HG02623 (cell line): Measurements from ENCODE around the gene COL28A1.
"Not testable (repeated sequence)": the region's sequence is repeated elsewhere in the genome, so short reads cannot be mapped to it uniquely, and the experiment has no call there.

Experiments used
- ATAC-seq: cut with Tn5 transposase; IDR thresholded peaks from one replicate; pipeline ENCODE4 v1.9.1; 2021; ENCODE audit warnings: moderate library complexity; ENCODE audit not compliant: unreplicated experiment

Gene COL28A1

DNA sequence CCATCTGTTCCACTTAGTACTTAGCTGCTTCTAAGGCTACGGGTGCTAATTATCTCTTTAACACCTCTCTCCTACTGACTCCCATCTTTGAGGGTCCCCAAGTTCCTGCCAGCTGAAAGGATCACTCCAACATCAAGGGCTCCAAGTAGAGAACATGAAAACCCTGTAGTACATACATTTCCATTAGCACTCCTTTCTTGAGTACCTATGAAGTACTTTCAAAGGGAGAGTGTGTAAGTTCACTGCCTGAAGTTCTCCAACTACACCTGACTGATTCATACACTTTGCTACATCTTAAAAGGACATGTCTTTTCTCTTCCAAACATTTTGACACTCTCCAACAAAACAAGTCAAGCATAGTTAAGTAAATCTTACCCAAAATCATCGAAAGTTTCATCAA, 113.8 kb downstream of the COL28A1 start:
- no peak for ATAC-seq

DNA sequence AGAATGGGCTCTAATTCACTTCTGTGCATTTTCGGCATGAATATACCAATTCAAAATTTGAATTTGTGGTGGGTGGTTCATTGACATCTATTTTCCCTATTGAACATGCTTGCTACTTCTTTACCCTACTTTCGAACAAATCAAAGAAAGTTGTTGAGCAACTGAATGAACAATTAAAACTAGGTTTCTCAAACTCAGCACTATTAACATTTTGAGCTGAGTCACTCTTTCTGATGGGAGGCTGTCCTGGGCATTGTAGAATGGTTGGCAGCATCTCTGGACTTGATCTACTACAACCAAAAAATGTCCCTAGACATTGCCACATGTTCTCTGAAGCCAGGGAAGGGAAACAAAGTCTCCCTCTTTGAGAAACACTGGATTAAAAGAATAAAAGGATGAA, 116.7 kb downstream of the COL28A1 start:
- no peak for ATAC-seq

DNA sequence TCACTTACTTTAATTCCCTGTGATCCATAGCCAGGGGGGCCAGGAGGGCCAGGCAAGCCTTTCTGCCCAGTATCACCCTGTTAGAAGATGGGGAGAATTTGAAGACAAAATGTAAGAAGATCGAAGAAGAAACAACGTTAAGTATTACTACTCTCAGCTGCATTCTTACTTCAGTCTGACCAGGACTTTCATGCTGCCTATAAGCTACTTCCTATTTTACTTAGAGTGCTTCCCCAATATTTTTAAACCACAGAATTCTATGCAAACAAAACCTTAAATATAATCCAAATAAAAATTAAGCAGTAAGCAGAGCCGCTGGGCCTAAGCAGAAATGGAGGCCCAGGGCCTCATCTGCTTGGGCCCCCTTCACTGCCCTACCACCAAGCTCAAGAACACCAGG, 117.8 kb downstream of the COL28A1 start:
- ATAC-seq, result no peak

DNA sequence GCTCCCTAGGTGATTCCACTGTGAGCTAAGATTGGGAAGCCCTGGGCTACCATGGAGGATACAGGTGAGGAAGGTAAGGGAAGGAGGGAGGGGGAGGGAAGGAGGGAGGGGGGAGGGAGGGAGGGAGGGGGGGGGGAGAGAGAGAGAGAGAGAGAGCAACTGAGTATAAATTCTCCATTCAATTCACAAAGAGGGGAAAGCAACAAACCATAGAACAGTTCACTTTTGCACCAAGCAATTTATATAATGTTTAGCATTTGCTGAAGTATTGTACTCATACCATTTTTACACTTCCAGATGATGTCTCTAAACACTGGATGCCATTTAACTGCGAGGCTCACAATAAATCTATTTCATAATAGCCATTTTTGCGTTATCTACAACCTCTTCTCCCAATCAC, 118.3 kb downstream of the COL28A1 start:
- no peak for ATAC-seq

DNA sequence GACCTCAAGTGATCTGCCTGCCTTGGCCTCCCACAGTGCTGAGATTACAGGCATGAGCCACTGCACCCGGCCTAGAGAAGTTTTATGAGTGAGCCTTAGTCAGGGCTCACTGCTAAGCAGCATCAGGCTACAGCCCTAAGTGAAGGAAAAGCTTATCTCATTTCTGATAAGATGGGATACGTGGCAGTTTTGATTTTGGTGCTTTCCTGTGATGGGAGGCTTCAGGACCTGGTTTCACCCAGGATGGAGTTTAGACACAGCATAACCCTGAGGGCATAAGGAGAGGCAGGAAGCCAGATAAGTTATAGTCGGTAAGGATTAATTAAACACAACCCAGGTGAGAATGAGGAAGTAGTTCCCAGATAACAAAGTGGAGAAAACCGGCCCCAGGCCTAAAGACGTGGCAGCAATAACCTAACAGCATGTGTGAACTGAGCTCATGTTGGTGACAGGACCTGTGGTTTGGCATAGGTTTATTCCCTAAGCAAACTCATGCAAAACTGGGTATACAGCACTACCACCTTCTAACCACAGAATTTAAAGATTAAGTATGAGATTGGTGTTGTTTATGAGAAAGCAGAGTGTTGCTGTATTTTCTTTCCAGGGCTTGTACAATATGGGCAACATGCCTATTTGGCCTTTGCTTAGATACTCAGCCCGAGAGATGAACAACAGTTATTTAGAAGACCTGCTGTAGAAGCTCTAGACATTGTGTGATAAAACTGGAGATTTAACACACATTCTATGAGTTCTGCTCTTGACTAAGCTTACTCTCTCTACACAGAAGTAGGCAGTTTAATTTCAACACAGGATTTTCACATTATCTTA, 119.4 kb downstream of the COL28A1 start:
- ATAC-seq, result no peak

DNA sequence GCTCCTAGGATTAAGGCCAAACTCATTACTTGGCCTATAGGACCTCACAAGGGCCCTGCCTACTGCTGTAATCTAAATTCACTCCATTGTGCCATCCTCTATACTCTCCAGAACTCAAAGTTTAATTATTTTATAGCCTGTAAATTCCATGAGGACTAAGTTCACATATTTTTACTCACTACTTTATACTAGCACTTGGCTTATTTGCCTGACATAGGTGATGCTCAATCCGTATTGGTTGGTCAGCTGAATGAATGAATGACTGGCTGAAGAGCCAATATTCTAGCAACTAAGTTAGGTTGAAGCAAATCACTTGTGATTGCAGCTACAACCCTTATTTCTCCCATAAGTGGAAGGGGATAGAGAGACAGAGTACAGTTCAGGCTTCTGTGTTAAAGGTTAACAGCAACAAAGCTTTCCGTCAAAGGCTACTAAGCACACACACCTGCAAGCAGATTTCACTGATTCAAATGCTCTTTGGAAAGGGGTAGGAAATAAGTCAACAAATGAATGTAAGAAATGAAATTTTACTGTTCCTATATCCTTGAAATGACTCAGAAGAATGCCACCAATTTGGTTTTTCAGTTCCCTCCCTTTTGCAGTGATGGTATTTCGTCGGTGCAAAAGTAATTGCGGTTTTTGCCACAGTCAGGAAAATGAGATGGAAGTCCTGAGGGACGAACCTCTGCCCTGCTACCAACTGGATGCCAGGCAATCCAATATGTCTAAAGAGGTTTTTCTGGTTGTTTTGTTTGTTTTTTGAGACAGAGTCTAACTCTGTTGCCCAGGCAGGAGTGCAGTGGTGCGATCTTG, 120.7 kb downstream of the COL28A1 start:
- ATAC-seq, result no peak

DNA sequence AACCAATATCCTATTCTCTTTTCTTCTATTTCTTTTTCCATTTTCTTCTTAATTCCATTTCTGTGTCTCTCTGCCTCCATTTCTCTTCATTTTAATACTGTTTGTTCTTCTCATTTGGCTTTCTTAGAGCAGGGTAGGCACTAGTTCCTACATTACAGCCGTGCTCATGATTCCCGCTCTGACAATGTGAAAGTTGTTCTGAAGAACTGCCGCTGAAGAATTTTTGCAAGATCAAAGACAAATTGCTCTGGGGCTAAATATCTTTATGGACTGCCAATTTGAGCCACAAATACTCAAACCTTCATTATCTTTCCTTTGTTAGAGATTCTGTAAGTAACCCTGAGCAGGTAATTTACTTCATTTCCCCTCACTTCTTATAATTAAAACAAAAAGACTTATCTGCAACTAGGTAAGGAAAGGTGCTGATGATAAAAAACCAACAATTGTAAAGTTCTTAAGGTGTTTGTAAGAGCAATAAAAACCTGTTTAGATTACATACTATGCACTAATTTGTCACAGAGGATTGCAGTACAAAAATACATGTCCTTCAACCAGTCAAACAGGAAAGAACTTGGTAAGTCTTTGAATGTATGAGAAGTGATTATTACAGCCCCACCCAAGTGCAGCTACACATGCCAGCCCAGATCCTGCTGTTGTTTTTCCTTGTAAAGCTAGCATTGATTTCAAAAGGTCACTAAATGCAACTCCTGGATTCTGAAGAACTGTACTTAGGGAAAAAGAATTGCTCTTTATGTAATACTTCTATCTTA, 127.5 kb downstream of the COL28A1 start:
- ATAC-seq, result no peak

DNA sequence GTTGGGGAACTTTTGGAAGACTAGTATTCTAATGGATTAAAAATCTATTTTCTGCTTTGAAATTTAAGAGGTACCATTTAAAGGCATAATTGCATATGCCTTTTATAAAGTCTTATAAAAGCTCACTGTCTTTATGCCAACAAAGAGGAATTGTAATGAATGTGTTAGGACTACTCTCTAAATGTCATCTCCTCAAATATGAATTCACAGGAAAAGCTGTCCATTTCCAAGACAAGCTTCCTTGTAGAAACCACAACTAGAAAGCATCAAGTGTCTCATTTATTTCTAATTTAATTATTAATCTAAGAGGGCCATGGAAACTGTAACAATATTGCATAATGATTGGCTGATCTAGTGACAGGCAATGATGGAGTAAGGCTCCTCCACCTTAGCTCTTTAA, 130.2 kb downstream of the COL28A1 start:
- no peak for ATAC-seq

DNA sequence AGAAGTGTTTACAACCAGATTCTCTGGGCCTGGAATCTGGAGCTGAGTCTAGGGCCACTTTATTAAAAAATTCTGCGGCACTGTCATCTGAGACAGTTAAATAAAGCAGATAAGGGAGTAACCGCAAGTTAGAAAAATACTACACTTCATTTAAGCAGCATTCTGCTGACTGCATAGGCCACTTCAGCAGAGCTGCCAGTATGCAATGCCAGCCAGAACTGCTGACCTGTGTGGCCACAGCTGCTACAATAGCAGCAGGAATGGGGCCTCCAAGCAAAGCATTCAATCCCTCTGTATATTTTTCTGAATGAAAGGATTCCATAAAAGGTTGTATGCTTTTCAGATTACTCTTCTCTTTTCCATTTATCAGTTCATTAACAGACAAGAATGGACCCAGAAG, 136.0 kb downstream of the COL28A1 start:
- ATAC-seq, result no peak

DNA sequence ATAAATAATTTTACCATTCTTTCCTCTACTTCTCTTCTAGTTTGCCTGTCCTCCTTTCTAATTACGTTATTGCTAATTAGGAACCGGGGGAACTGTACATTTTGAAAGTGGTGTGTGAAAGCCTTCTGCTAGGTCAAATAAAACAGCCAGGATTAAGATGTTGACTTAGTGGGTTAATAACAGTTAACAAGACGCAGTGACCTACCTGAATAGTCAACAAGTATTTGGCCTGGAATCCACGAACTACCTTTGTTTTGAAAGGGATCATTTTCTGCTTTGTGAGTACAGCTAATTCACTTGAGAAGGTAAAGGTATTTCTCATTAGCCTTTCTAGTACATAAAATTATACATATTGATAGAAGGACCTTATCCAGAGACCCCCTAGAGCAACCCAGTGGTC, 139.9 kb downstream of the COL28A1 start:
- no peak for ATAC-seq

DNA sequence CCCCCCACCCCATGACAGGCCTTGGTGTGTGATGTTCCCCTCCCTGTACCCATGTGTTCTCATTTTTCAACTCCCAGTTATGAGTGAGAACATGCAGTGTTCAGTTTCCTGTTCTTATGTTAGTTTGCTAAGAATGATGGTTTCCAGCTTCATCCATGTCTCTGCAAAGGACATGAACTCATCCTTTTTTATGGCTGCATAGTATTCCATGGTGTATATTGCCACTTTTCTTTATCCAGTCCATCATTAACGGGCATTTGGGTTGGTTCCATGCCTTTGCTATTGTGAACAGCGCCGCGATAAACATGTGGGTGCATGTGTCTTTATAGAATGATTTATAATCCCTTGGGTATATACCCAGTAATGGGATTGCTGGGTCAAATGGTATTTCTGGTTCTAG, 147.5 kb downstream of the COL28A1 start:
- not testable (repeated sequence) for ATAC-seq

DNA sequence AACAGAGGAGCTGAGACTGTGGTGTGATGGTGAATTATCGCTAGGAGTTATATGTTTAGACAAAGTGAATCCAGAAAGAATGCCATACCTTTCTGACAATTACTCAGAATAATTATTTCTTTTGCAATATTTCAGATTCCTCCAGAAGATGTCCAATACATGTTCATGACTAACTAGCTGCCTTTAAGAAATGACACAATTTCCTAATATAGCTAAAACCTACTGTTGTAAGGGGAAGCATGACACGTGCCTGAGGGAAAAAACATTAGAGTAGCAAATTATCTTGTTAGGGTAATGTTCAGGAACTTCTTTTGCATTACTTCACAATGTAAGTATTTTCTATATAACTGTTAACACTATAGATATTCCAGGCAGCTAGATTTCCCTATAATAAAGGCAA, 150.3 kb downstream of the COL28A1 start:
- ATAC-seq, result no peak

DNA sequence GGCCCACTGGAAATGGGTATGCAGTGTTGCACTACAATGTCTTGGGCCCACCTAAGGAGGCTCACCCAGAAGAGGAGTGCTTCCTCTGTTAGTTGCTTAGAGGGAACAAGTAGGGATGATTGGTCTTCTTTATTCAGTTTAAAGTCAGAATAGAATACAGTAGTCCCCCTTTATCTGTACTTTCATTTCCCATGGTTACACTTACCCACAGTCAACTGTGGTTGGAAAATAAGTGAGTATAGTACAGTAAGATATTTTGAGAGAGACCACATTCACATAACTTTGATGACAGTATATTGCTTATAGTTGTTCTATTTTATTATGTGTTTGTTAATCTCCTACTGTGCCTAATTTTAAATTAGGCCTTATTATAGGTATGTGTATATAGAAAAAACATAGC, 151.4 kb downstream of the COL28A1 start:
- ATAC-seq, result no peak

DNA sequence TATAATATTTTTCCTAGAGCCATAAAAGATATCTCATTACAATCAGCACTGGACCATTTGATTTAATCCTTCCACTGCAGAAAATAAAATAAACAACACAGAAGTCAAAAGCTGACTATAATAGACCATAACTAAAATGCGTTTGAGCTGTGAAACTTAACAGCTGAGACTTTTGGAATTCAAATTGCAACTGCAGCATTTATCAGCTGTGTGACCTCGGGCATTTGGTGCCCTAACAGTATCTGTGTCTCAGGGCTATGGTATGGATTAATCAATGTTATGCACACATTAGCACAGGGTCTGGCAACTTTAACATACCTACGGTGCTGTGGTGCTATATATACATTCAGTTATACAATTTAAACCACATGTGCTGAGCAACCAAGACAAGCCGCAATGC, 160.1 kb downstream of the COL28A1 start:
- no peak for ATAC-seq

DNA sequence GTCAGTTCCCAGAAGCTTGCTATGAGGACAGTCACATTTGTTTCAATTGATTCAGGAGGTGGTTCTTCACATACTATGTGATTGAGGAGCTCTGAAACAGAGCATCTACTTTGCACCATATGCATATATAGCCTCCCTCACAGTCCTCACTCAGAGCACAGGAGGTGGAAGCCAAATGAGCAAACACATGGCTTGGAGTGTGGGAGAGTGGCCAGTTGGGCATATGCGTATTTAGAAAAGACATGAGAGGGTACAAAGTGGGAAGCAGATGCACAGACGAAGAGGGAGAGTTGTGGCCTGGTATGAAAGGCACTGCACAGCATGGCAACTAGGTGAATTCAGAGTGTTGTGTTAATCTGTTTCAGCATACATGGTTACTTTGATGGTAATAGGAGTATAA, 165.6 kb downstream of the COL28A1 start:
- no peak for ATAC-seq

DNA sequence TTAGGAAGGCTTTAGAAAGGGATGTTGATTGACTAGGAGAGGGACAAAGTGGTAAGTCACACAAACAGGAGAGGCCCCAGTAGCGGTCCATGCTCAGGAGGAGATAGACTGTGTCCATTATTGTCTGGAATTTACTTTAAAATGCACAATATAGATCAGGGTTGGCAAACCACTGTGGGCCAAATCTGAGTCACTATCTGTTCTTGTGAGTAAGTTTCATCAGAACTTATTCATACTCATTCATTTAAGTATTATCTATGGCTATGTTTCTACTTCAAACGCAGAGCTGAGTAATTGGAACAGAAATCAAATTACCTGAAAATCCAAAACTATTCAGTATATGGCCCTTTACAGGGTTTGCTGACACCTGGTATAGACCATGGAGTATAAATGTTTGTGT, 166.5 kb downstream of the COL28A1 start:
- no peak for ATAC-seq

DNA sequence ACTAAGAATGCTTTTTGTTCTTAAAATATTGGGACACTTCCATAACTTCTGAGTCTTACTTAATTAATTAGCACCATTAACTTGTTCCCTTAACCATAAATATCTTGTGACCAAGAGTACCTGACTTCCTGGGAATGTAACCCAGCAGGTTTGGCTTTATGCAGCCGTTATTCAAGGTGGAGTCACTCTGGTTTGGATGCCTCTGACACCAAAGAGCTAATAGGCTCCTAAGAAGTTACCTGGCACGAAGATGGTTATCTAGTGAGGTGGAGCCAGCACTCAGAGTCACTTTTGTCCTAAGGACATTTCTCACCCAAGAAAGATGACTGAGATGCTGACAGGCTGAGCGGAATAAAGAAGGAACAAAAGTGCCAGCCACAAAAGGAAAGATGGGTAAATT, 181.0 kb downstream of the COL28A1 start:
- no peak for ATAC-seq

DNA sequence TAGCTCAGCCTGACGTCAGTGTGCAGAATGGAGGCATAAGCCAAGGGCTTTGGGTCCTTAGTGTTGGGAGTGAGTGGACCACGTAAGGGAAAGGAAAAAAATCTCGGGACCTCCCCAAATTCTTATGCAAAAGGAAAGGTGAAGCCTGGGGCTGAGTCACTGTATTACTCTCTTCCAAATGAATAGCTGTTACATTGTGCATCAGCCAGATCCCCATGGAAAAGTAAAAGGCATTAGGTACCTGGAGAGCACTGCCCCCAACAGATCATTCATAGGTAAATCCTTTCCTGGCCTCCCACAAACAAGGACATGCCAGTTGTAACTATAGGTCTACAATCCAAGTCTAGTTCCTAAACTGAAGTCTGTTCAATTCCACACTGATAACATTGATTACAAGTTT, 182.8 kb downstream of the COL28A1 start:
- ATAC-seq, result no peak

DNA sequence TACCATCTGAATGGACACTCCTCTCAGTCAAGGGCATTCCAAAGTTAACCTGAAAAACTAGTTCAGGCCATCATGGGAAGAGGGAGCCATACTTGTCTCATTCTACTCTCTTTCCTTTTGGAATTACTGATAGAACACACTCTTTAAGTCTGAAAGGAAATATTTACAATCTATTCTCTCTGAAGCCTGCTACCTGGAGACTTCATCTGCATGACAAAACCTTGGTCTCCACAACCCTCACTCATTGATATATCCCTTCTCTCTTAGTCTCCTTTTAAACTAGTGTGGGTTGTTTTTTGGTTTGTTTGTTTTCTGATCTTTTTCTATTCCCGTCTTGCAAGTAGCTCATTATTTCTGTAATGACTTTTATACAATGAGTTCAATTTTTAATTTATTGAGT, 183.8 kb downstream of the COL28A1 start:
- no peak for ATAC-seq

DNA sequence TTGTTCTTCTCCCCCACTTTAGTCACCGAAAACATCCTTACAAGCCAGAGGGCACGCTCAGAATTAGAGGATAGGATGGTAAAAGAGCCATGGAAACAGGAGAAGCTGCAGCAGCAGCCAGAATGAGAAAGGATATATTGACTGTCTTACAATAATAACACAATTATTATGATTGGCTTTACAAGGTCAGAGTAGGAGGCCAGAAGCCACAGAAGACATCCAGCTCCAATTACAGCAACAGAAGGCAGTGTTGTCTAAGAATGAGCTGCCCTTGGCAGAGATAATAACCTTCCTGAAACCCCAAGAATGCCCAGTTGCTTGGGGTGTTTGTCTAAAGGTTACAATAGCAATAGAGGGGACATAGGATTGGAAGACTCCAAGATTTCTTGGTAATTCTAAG, 184.5 kb downstream of the COL28A1 start:
- ATAC-seq, result no peak

DNA sequence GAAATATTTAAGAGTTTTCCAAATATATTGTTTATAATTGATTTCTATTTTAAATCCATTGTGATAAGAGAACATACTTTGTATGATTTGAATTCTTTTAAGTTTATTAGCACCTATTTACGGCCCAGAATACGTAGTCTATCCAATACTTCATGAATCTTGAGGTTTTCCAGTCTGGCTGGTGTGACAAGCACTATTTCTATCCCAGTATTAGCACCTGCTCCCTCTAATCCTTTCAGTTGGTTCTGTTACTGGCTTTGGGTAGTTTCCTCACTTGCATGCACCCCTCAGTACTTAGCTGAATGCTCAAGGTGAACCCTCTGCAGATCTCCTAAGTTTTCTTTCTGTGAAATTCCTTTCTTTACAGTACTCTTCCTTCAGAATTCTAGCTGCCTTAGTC, 186.5 kb downstream of the COL28A1 start:
- ATAC-seq, result no peak

DNA sequence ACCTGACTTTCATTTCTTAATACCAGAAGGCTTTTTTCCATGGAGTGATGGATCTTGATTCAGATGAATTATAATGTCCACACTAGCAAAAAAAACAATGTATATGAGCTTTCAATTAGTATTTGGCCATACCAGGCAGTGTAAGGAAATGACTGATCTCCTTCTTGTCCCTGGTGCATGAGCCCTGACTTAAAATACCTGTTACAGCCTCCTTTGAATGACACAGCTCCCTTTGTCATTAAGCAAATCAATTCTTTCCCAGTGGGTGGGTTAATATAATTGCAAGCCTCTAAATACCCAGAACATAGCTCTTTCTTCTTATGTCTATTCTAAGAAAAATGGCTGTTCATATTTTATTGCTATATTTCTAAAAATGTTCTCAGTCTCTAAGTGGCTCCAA, 188.6 kb downstream of the COL28A1 start:
- ATAC-seq, result no peak
